GM04504 (cell line): ENCODE results near the gene CLIC6.
A peak's percentile ranks its signal among the peaks of the same experiment; 100 is the strongest.

Experiments used
- DNase-seq: peaks from one replicate; pipeline ENCODE4 v3.0.0-alpha.2; 2012; ENCODE audit warnings: low read depth

CLIC6 gene

GRCh38 chr21:34728479-34728878, 59.7 kb downstream of the CLIC6 start:
- no peak for DNase-seq

- no peak for DNase-seq
These were observed 61.4 kb downstream of the CLIC6 start for GRCh38 chr21:34730194-34730593.

GRCh38 chr21:34730756-34731445, 62.1 kb downstream of the CLIC6 start:
- no peak for DNase-seq

GRCh38 chr21:34732388-34732821, 63.6 kb downstream of the CLIC6 start:
- DNase-seq = no peak

GRCh38 chr21:34733852-34734251, 65.1 kb downstream of the CLIC6 start:
- no peak for DNase-seq

- no peak for DNase-seq
These were observed 65.9 kb downstream of the CLIC6 start for GRCh38 chr21:34734696-34735095.

GRCh38 chr21:34736116-34736874, 67.5 kb downstream of the CLIC6 start:
- DNase-seq = no peak

GRCh38 chr21:34737115-34737514, 68.3 kb downstream of the CLIC6 start:
- DNase-seq = no peak

- no peak for DNase-seq
These were observed 71.4 kb downstream of the CLIC6 start for GRCh38 chr21:34740198-34740597.

GRCh38 chr21:34743285-34743684, 74.5 kb downstream of the CLIC6 start:
- no peak for DNase-seq

- DNase-seq = peak; percentile 62
These were observed 75.0 kb downstream of the CLIC6 start for GRCh38 chr21:34743831-34744230.

- no peak for DNase-seq
These were observed 76.0 kb downstream of the CLIC6 start for GRCh38 chr21:34744801-34745200.

- DNase-seq = peak; percentile 67
These were observed 76.9 kb downstream of the CLIC6 start for GRCh38 chr21:34745557-34746255.

- no peak for DNase-seq
These were observed 80.1 kb downstream of the CLIC6 start for GRCh38 chr21:34748862-34749261.

GRCh38 chr21:34754690-34755647, 86.2 kb downstream of the CLIC6 start:
- DNase-seq = no peak

- no peak for DNase-seq
These were observed 93.0 kb downstream of the CLIC6 start for GRCh38 chr21:34761758-34762330.

- peak; percentile 28 for DNase-seq
These were observed 94.0 kb downstream of the CLIC6 start for GRCh38 chr21:34762786-34763185.

- no peak for DNase-seq
These were observed 96.0 kb downstream of the CLIC6 start for GRCh38 chr21:34764715-34765284.

GRCh38 chr21:34765619-34766018, 96.8 kb downstream of the CLIC6 start:
- DNase-seq = no peak

- DNase-seq = no peak
These were observed 98.1 kb downstream of the CLIC6 start for GRCh38 chr21:34766862-34767261.
